Activated naive CD4-positive, alpha-beta T cell treated with anti-CD3 and anti-CD28 coated beads, Interleukin-2, amount 50 U/mL, for 72 hours (primary cell): ENCODE data around the gene APBB1IP. TPM values are rescaled to one million over a fixed set of nuclear protein-coding genes. Genes with fewer than 3 reads are reported as not detected.
"Not testable (repeated sequence)": the region's sequence is repeated elsewhere in the genome, so short reads cannot be mapped to it uniquely, and the experiment has no call there.

Experiments used
- ATAC-seq, 2 donors: fragments of 150-1000 bp; cut with Tn5 transposase; 2 replicates each; pipeline ENCODE4 v1.10.0; 2021; ENCODE audit warnings: mild to moderate bottlenecking in 2 of 2, moderate library complexity in 2 of 2
- DNase-seq, 2 donors: peaks; one replicate each; pipeline ENCODE4 v3.0.0; 2021 to 2022; ENCODE audit warnings: low spot score in 2 of 2
- H3K27ac Mint-ChIP-seq, 2 donors: one replicate each; pipeline ENCODE4 v1.8.0; 2022; ENCODE audit warnings: mild to moderate bottlenecking in 2 of 2, mixed read lengths in 2 of 2
- H3K36me3 Mint-ChIP-seq, 2 donors: one replicate each; pipeline ENCODE4 v1.8.0; 2022; ENCODE audit warnings: mixed read lengths in 2 of 2
- H3K9me3 Mint-ChIP-seq, 2 donors: one replicate each; pipeline ENCODE4 v1.8.0; 2022; ENCODE audit warnings: mixed read lengths in 2 of 2
- total RNA-seq, 2 donors: library from RNA; stranded (reverse); gene quantifications; one replicate each; pipeline ENCODE4 v1.2.3, GENCODE V29; 2022

Gene APBB1IP
- total RNA-seq, 2 donors from 2014 or later: 31.1 to 43.1 TPM

DNA sequence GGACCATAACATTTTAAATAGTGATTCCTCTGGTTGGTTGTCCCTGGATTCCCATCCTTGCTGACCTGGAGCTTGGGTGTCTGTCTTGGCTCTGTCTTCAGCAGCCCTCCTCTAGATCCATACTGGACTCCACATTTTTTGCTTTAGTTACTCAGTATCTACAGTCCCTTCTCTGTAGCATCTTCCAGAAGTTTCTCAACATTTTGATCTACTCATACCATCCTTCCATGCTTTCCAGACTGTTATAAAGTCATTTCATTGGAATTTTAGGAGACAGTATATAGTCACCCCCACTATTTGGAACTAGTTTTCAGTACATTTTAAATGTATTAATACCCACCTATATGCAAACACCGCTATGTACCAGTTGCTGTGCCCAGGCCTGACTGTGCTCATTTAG lies 25.8 kb downstream of the APBB1IP start:
- no peak for ATAC-seq
- no peak for DNase-seq
- H3K9me3 Mint-ChIP-seq: peaks cover 4 to 6% of the 10 kb centered on the region in 2 donors
- H3K36me3 Mint-ChIP-seq: peaks cover 13 to 42% of the 10 kb centered on the region in 2 donors
- peak overlapping the region in 1 of 2 donors; percentile 87 for H3K27ac Mint-ChIP-seq

DNA sequence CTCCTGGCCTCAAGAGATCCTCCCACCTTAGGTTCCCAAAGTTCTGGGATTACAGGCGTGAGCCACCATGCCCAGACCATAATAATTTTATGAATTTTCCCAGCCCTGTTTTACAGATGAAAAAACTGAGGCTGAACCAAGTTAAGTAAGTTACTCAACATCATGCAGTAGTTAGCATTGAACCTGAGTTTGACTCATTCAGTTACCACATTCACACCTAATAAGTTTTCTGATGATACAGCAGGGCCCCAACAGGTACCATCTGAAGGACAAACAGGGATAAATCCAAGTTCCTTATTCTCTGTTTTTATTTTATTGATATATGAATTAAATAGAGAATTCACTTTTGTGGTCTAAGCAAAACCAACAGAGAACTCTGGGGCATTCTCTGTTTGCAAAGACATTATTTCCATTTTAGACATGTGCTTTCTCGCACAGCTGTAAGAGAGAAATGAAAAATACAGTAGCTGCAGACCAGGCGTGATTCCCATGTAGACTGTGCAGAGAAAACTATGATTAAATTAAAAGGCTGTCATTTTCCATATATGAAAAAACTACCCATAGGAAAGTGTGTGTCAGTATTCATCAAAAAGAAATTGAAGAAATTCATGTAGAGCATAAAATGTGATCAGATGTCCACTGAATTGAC lies 26.6 kb downstream of the APBB1IP start:
- H3K36me3 Mint-ChIP-seq: peaks cover 13 to 42% of the 10 kb centered on the region in 2 donors
- peak; percentile 19 to 51 for ATAC-seq
- DNase-seq: no peak
- H3K9me3 Mint-ChIP-seq: peaks cover 4 to 6% of the 10 kb centered on the region in 2 donors
- H3K27ac Mint-ChIP-seq: no peak overlapping the region

DNA sequence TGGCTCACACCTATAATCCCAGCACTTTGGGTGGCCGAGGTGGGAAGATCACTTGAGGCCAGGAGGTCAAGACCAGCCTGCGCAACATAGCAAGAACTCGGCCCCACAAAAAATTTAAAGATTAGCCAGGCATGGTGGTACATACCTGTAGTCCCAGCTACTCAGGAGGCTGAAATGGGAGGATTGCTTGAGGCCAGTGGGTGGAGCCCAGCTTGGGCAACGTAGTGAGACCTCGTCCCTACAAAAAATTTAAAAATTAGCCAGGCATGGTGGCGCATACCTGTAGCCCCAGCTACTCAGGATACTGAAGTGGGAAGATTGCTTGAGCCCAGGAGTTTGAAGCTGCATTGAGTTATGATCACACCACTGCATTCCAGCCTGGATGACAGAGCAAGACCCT lies 28.4 kb downstream of the APBB1IP start:
- not testable (repeated sequence) for H3K9me3 Mint-ChIP-seq, ATAC-seq
- H3K27ac Mint-ChIP-seq: peak overlapping the region in 1 of 2 donors; percentile 14

DNA sequence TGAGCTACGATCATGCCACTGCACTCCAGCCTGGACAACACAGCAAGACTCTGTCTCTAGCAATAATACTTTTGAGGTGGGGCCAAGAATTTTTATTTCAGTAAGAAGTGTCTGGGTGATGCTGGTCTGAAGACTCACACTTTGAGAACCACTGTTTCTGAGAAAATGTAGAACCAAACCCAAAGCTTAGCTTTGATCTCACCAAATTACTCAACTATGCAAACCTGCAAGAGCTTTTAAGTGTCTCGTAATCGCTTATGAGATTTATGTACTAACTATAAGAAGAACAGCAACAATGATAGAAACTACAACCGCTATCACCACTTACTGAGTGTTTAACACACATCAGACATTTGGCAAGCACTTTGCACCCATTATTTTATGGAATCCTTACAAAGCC lies 29.5 kb downstream of the APBB1IP start:
- DNase-seq: no peak
- H3K27ac Mint-ChIP-seq: peak overlapping the region in 1 of 2 donors; percentile 53
- H3K36me3 Mint-ChIP-seq: peaks cover 13 to 29% of the 10 kb centered on the region in 2 donors
- peak; percentile 73 to 84 for ATAC-seq
- peaks cover 3 to 5% of the 10 kb centered on the region in 2 donors for H3K9me3 Mint-ChIP-seq

More for the DNA sequence above, 28.4 kb downstream of the APBB1IP start:
- peaks cover 13 to 33% of the 10 kb centered on the region in 2 donors for H3K36me3 Mint-ChIP-seq
- not testable (repeated sequence) for DNase-seq

DNA sequence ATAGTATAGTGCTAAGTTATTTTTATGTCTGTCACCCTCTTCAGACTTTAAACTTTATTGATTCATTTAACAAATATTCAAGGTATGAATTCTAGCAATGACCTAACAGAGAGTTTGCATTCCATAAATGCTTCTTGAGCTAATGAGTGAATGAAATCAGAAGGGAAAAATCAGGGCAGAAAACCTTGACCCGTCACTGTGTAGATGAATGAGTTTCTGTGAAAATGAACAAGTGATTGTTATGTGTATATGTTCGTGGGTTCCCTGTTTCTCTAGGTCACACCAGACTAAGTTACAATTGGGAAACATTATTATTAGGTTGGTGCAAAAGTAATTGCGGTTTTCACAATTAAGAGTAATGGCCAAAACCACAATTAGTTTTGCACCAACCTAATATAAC lies 30.1 kb downstream of the APBB1IP start:
- DNase-seq (no peak), ATAC-seq (no peak)
- Mint-ChIP-seq H3K9me3 (no peaks in the 10 kb centered on the region), H3K27ac (no peak overlapping the region), H3K36me3 (peaks cover 8 to 23% of the 10 kb centered on the region in 2 donors)

DNA sequence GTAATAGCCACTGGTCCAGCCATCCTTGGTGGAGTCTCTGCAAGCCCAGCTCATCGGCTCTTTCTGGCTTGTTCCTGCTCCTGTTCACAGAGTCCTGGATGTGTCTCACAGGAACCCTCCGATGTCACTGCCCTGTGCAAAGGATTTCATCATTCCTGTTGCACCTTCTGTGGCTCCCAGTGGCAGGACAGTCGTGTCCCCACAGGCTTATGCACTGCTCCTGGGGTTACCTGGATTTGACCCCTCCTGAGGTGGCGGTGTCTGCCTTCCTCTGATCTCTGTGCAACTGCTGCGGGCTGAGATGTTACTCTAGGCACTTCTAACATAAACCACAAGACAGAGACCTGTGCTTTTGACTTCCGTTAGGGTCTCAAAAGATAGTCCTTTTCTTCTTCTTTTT lies 30.6 kb downstream of the APBB1IP start:
- DNase-seq (no peak), ATAC-seq (peak; percentile 53 to 73)
- H3K36me3 Mint-ChIP-seq: peaks cover 4 to 19% of the 10 kb centered on the region in 2 donors
- H3K27ac Mint-ChIP-seq: peak overlapping the region; percentile 49 to 68
- no peaks in the 10 kb centered on the region for H3K9me3 Mint-ChIP-seq

DNA sequence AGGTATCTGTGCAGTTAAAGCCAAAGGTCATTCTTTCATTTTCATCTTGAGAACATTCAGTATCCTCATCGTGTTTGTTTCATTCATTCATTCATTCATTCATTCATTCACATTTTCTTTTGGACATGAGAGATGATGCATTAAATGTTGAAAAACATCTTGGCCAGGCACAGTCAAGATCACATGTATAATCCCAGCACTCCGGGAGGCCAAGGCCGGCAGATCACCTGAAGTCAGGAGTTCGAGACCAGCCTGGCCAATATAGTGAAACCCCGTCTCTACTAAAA lies 34.3 kb downstream of the APBB1IP start:
- no peak overlapping the region for H3K27ac Mint-ChIP-seq
- ATAC-seq: no peak
- DNase-seq: no peak
- H3K36me3 Mint-ChIP-seq: peaks cover 12 to 29% of the 10 kb centered on the region in 2 donors
- no peaks in the 10 kb centered on the region for H3K9me3 Mint-ChIP-seq

DNA sequence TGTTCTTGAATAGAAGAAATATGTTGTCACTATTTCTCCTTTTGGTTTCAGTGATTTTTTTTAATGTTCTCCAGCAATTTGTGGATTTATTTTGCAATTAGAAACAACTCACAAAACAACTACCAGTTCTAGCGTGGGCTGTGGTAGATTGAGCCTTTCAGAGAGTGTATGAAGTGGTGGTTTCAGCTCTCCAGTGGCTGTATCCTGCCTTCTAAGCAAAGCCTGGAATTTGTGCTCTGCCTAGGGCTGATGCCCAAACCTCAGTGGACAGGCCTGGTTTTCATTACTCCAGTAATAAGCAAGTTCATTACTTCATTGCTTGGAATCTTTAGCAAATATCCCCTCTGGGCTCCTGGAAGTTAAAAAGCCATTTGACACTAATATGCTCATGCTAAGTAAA lies 35.9 kb downstream of the APBB1IP start:
- DNase-seq: no peak
- ATAC-seq: peak in 1 of 2 donors; percentile 47
- no peaks in the 10 kb centered on the region for H3K9me3 Mint-ChIP-seq
- H3K36me3 Mint-ChIP-seq: peaks cover 21 to 37% of the 10 kb centered on the region in 2 donors
- no peak overlapping the region for H3K27ac Mint-ChIP-seq

DNA sequence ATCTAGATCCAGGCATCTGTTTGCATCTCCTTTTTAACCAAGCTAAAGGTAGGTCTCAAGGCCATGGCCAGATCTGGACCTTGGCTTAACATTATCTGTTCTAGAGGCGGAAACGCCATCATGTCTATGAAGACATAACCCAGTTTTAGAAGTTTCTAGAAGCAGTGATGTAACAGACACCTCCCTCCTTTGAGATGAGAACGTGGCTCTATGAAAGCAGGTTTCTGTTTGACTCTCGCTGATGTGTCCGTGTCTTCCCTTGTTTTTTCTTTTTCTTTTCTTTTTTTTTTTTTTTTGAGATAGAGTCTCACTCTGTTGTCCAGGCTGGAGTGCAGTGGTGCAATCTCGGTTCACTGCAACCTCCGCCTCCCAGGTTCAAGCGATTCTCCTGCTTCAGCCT lies 36.7 kb downstream of the APBB1IP start:
- Mint-ChIP-seq H3K36me3 (peaks cover 21 to 37% of the 10 kb centered on the region in 2 donors), H3K27ac (peak overlapping the region; percentile 88 to 89)
- not testable (repeated sequence) for DNase-seq

DNA sequence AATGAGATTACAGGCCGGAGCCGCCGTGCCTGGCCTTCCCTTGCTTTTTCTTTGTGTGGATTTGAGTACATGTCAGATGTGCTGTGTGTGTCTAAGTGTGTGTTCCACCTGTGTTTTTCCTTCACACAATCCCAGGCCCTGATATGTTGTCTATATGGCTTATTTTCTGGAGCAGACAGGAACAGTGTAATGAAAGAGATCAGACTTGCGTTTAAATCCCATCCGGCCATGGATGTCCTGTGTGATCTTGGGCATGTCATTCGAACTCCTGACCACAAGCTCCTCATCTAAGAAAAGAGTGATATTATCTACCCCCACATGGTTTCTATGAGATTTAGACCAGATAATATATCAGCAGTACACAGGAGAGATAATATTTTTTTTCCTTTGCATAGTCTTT lies 37.2 kb downstream of the APBB1IP start:
- no peak for DNase-seq
- Mint-ChIP-seq H3K36me3 (peaks cover 21 to 37% of the 10 kb centered on the region in 2 donors), H3K9me3 (no peaks in the 10 kb centered on the region), H3K27ac (peak overlapping the region; percentile 88 to 89)
- peak; percentile 12 to 68 for ATAC-seq

More for the DNA sequence above, 36.7 kb downstream of the APBB1IP start:
- not testable (repeated sequence) for H3K9me3 Mint-ChIP-seq
- ATAC-seq: peak; percentile 48 to 71

DNA sequence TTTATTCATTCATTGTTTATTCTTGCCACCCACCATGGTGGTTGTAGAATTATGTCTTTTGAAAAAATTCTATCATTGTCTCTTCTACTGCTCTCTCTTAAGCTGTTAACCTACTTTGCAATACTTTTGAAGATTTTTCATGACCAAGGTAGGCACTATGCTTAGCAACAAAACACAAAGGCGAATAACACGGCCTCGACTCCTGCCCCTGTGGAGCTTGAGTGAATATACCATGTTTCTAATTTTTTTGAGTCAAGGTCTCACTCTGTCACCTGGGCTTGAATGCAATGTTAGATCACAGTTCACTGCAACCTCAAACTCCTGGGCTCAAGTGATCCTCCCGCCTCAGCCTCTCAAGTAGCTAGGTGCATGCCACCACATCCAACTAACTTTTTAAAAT lies 39.4 kb downstream of the APBB1IP start:
- DNase-seq (no peak), ATAC-seq (no peak)
- H3K27ac Mint-ChIP-seq: peak overlapping the region in 1 of 2 donors; percentile 88
- H3K9me3 Mint-ChIP-seq: no peaks in the 10 kb centered on the region
- peaks cover 26 to 32% of the 10 kb centered on the region in 2 donors for H3K36me3 Mint-ChIP-seq

DNA sequence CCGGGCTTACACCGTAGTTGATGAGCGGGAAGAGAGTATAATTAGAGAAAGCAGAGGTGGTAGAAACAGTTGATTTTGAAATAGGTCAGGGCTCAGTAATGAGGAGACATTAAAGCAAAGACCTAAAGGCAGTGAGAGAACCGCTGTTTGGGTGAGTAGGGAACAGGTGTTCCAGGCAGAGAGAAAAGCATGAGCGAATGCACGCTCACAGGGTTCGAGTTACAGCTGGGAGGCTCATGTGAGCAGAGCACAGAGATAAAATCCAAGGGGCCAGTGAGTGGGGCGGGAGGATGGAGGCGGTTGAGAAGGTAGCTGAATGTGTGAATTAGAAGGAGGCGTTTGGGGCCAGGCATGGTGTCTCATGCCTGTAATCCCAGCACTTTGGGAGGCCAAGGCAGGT lies 39.9 kb downstream of the APBB1IP start:
- H3K9me3 Mint-ChIP-seq: no peaks in the 10 kb centered on the region
- ATAC-seq (no peak), DNase-seq (no peak)
- peak overlapping the region; percentile 88 to 90 for H3K27ac Mint-ChIP-seq
- H3K36me3 Mint-ChIP-seq: peaks cover 26 to 30% of the 10 kb centered on the region in 2 donors

DNA sequence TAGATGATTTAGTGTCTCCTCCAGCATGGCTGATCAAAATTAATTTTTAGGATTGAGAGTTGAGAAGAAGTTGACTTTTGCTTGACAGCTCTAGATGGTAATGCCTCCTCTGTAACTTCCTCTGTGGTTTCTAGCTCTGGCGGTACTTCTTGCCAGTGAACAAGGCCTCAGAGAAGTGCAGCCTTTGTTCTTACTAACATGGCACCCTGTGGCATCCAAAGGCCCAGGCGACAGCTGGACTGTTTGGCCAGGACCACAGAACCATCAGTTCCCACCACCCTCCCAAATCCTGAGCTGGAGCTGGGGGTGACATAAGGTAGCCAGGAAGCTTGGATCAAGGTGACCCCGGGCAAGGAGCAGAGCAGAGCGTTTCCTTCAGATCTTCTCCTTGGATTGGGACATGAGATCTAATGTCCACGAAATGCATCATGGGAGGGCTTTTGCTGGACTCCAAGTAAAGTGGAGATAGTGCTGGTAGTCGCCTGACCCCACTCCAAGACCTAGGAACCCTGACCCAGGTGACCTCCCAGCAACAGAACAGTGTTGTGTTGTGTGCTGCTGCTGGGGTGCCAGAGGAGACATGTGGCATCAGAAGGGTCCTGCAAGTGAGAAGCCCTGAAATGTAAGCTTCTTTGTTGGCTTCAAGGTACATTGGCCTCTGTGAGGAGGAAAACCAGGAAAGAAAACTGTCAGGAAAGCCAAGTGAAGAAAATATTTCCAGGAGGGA lies 41.8 kb downstream of the APBB1IP start:
- DNase-seq (no peak), ATAC-seq (peak; percentile 46 to 57)
- Mint-ChIP-seq H3K9me3 (no peaks in the 10 kb centered on the region), H3K36me3 (peaks cover 25 to 26% of the 10 kb centered on the region in 2 donors), H3K27ac (peak overlapping the region; percentile 85 to 89)

DNA sequence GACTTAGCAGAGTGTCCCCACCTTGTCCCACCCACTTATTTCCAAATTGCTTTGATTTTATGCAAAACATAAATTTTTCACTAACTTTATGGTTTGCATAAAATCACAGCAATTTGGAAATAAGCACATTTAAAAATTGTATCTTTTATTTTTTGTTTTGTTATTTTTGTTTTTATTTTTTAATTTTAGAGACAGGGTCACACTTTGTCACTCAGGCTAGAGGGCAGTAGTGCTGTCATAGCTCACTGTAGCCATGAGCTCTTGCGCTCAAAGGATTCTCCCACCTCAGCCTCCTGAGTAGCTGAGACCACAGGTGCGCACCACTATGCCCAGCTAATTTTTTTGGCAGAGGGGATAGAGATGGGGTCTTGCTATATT lies 43.2 kb downstream of the APBB1IP start:
- no peak for ATAC-seq
- DNase-seq: no peak
- Mint-ChIP-seq H3K36me3 (peaks cover 14 to 17% of the 10 kb centered on the region in 2 donors), H3K9me3 (no peaks in the 10 kb centered on the region), H3K27ac (peak overlapping the region in 1 of 2 donors; percentile 89)

DNA sequence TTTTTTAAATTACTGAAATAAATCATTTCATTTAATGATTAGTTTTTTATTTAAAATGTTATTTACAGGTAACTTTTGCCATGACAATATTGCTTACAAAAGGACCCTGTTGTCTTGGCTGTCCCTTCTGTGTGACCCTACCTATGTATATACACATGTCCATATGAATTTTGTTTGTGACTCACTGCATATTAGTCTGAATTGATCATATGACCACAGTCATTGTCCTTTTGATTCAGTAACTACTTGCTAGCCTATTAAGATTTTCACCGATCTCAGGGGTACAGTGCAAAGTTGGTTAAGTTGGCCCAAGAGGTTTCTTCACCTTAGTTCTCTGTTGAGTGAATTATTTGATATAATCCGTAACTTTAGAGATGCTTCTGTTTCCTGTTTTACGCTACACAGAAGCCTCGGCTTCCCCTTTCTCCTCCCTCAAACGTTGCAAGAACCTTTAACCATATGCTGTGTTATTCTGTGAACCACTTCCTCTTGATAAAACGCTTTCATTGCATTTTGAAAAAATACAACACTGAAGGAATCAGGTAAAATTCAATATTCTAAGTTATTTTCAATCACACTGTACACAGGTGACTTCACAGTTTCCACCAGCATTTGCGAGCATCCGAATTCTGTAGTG lies 43.9 kb downstream of the APBB1IP start:
- no peak for DNase-seq
- H3K36me3 Mint-ChIP-seq: peaks cover 12 to 17% of the 10 kb centered on the region in 2 donors
- peak overlapping the region; percentile 93 to 94 for H3K27ac Mint-ChIP-seq
- peak; percentile 16 to 42 for ATAC-seq
- no peaks in the 10 kb centered on the region for H3K9me3 Mint-ChIP-seq

DNA sequence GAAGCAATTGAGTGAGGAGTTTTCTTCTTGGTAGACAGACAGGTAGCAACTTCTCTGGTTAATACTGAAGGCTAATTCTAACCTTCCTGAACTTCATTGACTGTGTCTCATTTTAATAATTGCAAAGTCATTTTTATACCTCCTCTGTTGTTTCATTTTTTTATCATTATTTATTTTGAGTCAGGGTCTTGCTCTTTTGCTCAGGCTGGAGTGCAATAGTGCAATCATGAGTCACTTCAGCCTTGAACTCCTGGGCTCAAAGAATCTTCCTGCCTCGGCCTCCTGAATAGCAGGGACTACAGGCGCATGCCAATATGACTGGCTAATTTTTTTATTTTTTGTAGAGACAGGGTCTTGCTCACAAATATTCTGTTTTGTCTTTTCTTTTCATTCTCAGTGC lies 45.4 kb downstream of the APBB1IP start:
- Mint-ChIP-seq H3K27ac (peak overlapping the region; percentile 40 to 93), H3K36me3 (peaks cover 2 to 5% of the 10 kb centered on the region in 2 donors), H3K9me3 (no peaks in the 10 kb centered on the region)
- DNase-seq (no peak), ATAC-seq (no peak)
